DND-41 (cell line): ENCODE results near the gene STXBP4.

Source experiments
- EZH2 ChIP-seq: IDR thresholded peaks from 3 replicates; pipeline ENCODE4 v1.6.1; 2012; ENCODE audit warnings: borderline replicate concordance, low read depth, mild to moderate bottlenecking, moderate library complexity, low read length, inconsistent platforms; ENCODE audit not compliant: severe bottlenecking
- TF ChIP-seq, protein P1 (sequence below): IDR thresholded peaks from 2 replicates; pipeline ENCODE4 v1.5.1; 2012; ENCODE audit warnings: borderline replicate concordance, low read length, moderate library complexity, mild to moderate bottlenecking; ENCODE audit not compliant: poor library complexity, severe bottlenecking; ENCODE audit errors: extremely low read depth

DNA sequence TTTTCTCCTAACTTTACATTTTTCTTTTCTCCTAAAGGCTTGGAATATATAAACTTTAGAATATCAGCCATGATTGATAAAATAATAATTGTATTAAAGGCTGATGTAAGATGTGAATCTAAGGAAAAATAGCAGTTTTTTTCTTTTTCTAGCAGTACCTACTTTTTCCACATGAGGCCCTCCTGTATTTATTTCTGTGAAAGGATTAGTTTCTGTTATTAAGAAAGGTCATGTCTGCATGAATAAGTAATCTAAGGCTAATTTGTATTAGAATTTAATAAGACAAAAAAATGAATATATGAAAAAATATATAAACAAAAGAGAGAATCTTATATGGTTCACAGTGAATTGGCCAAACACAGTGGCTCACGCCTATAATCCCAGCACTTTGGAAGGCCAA is 85.3 kb downstream of the STXBP4 start:
- TF ChIP-seq, protein P1, sequence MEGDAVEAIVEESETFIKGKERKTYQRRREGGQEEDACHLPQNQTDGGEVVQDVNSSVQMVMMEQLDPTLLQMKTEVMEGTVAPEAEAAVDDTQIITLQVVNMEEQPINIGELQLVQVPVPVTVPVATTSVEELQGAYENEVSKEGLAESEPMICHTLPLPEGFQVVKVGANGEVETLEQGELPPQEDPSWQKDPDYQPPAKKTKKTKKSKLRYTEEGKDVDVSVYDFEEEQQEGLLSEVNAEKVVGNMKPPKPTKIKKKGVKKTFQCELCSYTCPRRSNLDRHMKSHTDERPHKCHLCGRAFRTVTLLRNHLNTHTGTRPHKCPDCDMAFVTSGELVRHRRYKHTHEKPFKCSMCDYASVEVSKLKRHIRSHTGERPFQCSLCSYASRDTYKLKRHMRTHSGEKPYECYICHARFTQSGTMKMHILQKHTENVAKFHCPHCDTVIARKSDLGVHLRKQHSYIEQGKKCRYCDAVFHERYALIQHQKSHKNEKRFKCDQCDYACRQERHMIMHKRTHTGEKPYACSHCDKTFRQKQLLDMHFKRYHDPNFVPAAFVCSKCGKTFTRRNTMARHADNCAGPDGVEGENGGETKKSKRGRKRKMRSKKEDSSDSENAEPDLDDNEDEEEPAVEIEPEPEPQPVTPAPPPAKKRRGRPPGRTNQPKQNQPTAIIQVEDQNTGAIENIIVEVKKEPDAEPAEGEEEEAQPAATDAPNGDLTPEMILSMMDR: peak; percentile 41
- no peak for TF ChIP-seq EZH2
